Activated CD8-positive, alpha-beta memory T cell treated with anti-CD3 and anti-CD28 coated beads, Interleukin-2, amount 10 ng/mL, durations not matched to agents 7 days and 5 days (primary cell): ENCODE data around the gene UGT1A5. TPM values are rescaled to one million over a fixed set of nuclear protein-coding genes. Genes with fewer than 3 reads are reported as not detected.

Source experiments
- ATAC-seq: fragments of 150-1000 bp; cut with Tn5 transposase; one replicate; pipeline ENCODE4 v1.10.0; 2021; ENCODE audit warnings: moderate library complexity
- CTCF ChIA-PET: fragments of 350-600 bp; sonication (Branson Sonifier 250); formaldehyde crosslinking; loops from one replicate; lab custom pipeline; 2021; ENCODE audit warnings: antibody characterized with exemption; lab: Charles Lee
- DNase-seq: peaks from one replicate; pipeline ENCODE4 v3.0.0-alpha.2; 2020
- H3K27ac Mint-ChIP-seq: one replicate; pipeline ENCODE4 v1.8.0; 2021; ENCODE audit warnings: mild to moderate bottlenecking, mixed read lengths
- H3K27me3 Mint-ChIP-seq: one replicate; pipeline ENCODE4 v1.8.0; 2021; ENCODE audit warnings: mixed read lengths
- H3K36me3 Mint-ChIP-seq: one replicate; pipeline ENCODE4 v1.8.0; 2021; ENCODE audit warnings: mild to moderate bottlenecking, mixed read lengths
- H3K4me1 Mint-ChIP-seq: one replicate; pipeline ENCODE4 v1.8.0; 2021; ENCODE audit warnings: mixed read lengths
- H3K4me3 Mint-ChIP-seq: one replicate; pipeline ENCODE4 v1.8.0; 2021; ENCODE audit warnings: mild to moderate bottlenecking, moderate library complexity, mixed read lengths
- H3K9me3 Mint-ChIP-seq: one replicate; pipeline ENCODE4 v1.8.0; 2022; ENCODE audit warnings: low read depth, mixed read lengths
- total RNA-seq, 2 experiments: library from RNA; stranded (reverse); gene quantifications; one replicate each; pipeline ENCODE4 v1.2.3, GENCODE V29; 2021

Gene UGT1A5
- total RNA-seq, 2 experiments from 2014 or later, result not detected

- ATAC-seq, result no peak
- Mint-ChIP-seq H3K27ac (no peak overlapping the region), H3K4me1 (peaks cover 12% of the 10 kb centered on the region), H3K36me3 (no peaks in the 10 kb centered on the region), H3K27me3 (peaks cover 17% of the 10 kb centered on the region), H3K4me3 (no peak overlapping the region), H3K9me3 (no peaks in the 10 kb centered on the region)
- DNase-seq, result no peak
- CTCF ChIA-PET, result no interaction called here
Observed at GRCh38 chr2:233802132-233802815, 89.6 kb downstream of the UGT1A5 start.

- ATAC-seq (no peak), DNase-seq (peak; percentile 22)
- Mint-ChIP-seq H3K4me1 (peaks cover 12% of the 10 kb centered on the region), H3K36me3 (no peaks in the 10 kb centered on the region), H3K9me3 (no peaks in the 10 kb centered on the region), H3K27me3 (peaks cover 21% of the 10 kb centered on the region), H3K27ac (no peak overlapping the region), H3K4me3 (no peak overlapping the region)
- CTCF ChIA-PET, result no interaction called here
Observed at GRCh38 chr2:233803292-233803911, 90.7 kb downstream of the UGT1A5 start.

GRCh38 chr2:233803994-233804393 is 91.3 kb downstream of the UGT1A5 start:
- DNase-seq (peak; percentile 25), ATAC-seq (no peak)
- H3K27me3 Mint-ChIP-seq, result peaks cover 23% of the 10 kb centered on the region
- no peaks in the 10 kb centered on the region for H3K9me3 Mint-ChIP-seq
- H3K36me3 Mint-ChIP-seq, result no peaks in the 10 kb centered on the region
- peaks cover 12% of the 10 kb centered on the region for H3K4me1 Mint-ChIP-seq
- CTCF ChIA-PET, result no interaction called here
- no peak overlapping the region for H3K27ac Mint-ChIP-seq
- no peak overlapping the region for H3K4me3 Mint-ChIP-seq

- Mint-ChIP-seq H3K27me3 (peaks cover 32% of the 10 kb centered on the region), H3K4me3 (no peak overlapping the region), H3K27ac (no peak overlapping the region), H3K9me3 (no peaks in the 10 kb centered on the region), H3K4me1 (no peaks in the 10 kb centered on the region), H3K36me3 (no peaks in the 10 kb centered on the region)
- ATAC-seq (no peak), DNase-seq (peak; percentile 31)
- CTCF ChIA-PET, result no interaction called here
Observed at GRCh38 chr2:233807215-233807865, 94.6 kb downstream of the UGT1A5 start.

GRCh38 chr2:233807966-233808935 is 95.5 kb downstream of the UGT1A5 start:
- Mint-ChIP-seq H3K9me3 (no peaks in the 10 kb centered on the region), H3K27ac (no peak overlapping the region), H3K4me3 (no peak overlapping the region), H3K27me3 (peaks cover 32% of the 10 kb centered on the region), H3K4me1 (no peaks in the 10 kb centered on the region), H3K36me3 (no peaks in the 10 kb centered on the region)
- ATAC-seq (no peak), DNase-seq (peak; percentile 26)
- CTCF ChIA-PET, result no interaction called here

GRCh38 chr2:233810385-233810784 is 97.7 kb downstream of the UGT1A5 start:
- Mint-ChIP-seq H3K4me1 (no peaks in the 10 kb centered on the region), H3K27me3 (peaks cover 37% of the 10 kb centered on the region), H3K27ac (no peak overlapping the region), H3K4me3 (no peak overlapping the region), H3K36me3 (no peaks in the 10 kb centered on the region), H3K9me3 (no peaks in the 10 kb centered on the region)
- ATAC-seq, result no peak
- no peak for DNase-seq
- CTCF ChIA-PET, result no interaction called here

- H3K36me3 Mint-ChIP-seq, result no peaks in the 10 kb centered on the region
- no peak for DNase-seq
- no peak overlapping the region for H3K4me3 Mint-ChIP-seq
- ATAC-seq, result no peak
- no peaks in the 10 kb centered on the region for H3K4me1 Mint-ChIP-seq
- peaks cover 35% of the 10 kb centered on the region for H3K27me3 Mint-ChIP-seq
- no peaks in the 10 kb centered on the region for H3K9me3 Mint-ChIP-seq
- no peak overlapping the region for H3K27ac Mint-ChIP-seq
- CTCF ChIA-PET, result no interaction called here
Observed at GRCh38 chr2:233811087-233811486, 98.4 kb downstream of the UGT1A5 start.

GRCh38 chr2:233811732-233812131 is 99.0 kb downstream of the UGT1A5 start:
- Mint-ChIP-seq H3K36me3 (no peaks in the 10 kb centered on the region), H3K4me3 (no peak overlapping the region), H3K9me3 (no peaks in the 10 kb centered on the region), H3K27me3 (peaks cover 36% of the 10 kb centered on the region), H3K27ac (no peak overlapping the region), H3K4me1 (no peaks in the 10 kb centered on the region)
- DNase-seq, result no peak
- CTCF ChIA-PET, result no interaction called here
- ATAC-seq, result no peak

GRCh38 chr2:233813236-233814055 is 100.7 kb downstream of the UGT1A5 start:
- Mint-ChIP-seq H3K9me3 (no peaks in the 10 kb centered on the region), H3K27ac (no peak overlapping the region), H3K27me3 (peaks cover 32% of the 10 kb centered on the region), H3K4me1 (no peaks in the 10 kb centered on the region), H3K36me3 (no peaks in the 10 kb centered on the region), H3K4me3 (no peak overlapping the region)
- DNase-seq (no peak), ATAC-seq (no peak)
- CTCF ChIA-PET, result no interaction called here

GRCh38 chr2:233814056-233814835 is 101.5 kb downstream of the UGT1A5 start:
- DNase-seq (no peak), ATAC-seq (no peak)
- no peaks in the 10 kb centered on the region for H3K4me1 Mint-ChIP-seq
- no peak overlapping the region for H3K4me3 Mint-ChIP-seq
- H3K9me3 Mint-ChIP-seq, result no peaks in the 10 kb centered on the region
- CTCF ChIA-PET, result no interaction called here
- no peaks in the 10 kb centered on the region for H3K36me3 Mint-ChIP-seq
- peaks cover 30% of the 10 kb centered on the region for H3K27me3 Mint-ChIP-seq
- no peak overlapping the region for H3K27ac Mint-ChIP-seq

- Mint-ChIP-seq H3K27me3 (peaks cover 22% of the 10 kb centered on the region), H3K36me3 (no peaks in the 10 kb centered on the region), H3K27ac (no peak overlapping the region), H3K9me3 (no peaks in the 10 kb centered on the region), H3K4me1 (no peaks in the 10 kb centered on the region), H3K4me3 (no peak overlapping the region)
- CTCF ChIA-PET, result no interaction called here
- ATAC-seq (no peak), DNase-seq (no peak)
Observed at GRCh38 chr2:233815861-233816260, 103.2 kb downstream of the UGT1A5 start.

- Mint-ChIP-seq H3K4me1 (no peaks in the 10 kb centered on the region), H3K9me3 (no peaks in the 10 kb centered on the region), H3K36me3 (no peaks in the 10 kb centered on the region), H3K27me3 (peaks cover 21% of the 10 kb centered on the region), H3K27ac (no peak overlapping the region), H3K4me3 (no peak overlapping the region)
- DNase-seq (no peak), ATAC-seq (no peak)
- CTCF ChIA-PET, result no interaction called here
Observed at GRCh38 chr2:233816334-233816733, 103.6 kb downstream of the UGT1A5 start.
